Measurements from ENCODE around the gene PPFIA4. TPM values are rescaled to one million over a fixed set of nuclear protein-coding genes. Genes with fewer than 3 reads are reported as not detected.

PPFIA4 gene
- total RNA-seq, 1 donor from 2014 or later, result 1.3 TPM

GRCh38 chr1:203089651-203090045 is 63.4 kb downstream of the PPFIA4 start:
- intact Hi-C loops (cut with DNase I), result no loop called here
- Histone ChIP-seq H3K4me3 (no peak overlapping the region), H3K36me3 (no peaks in the 10 kb centered on the region), H3K9me3 (no peaks in the 10 kb centered on the region), H3K4me1 (no peaks in the 10 kb centered on the region), H3K27ac (no peak overlapping the region), H3K27me3 (no peaks in the 10 kb centered on the region)
- DNase-seq (no peak), ATAC-seq (no peak)
- no peak for TF ChIP-seq CTCF (IDR thresholded peaks at IDR 0.05)

GRCh38 chr1:203090421-203091198 is 64.3 kb downstream of the PPFIA4 start:
- Histone ChIP-seq H3K36me3 (no peaks in the 10 kb centered on the region), H3K4me3 (no peak overlapping the region), H3K27me3 (no peaks in the 10 kb centered on the region), H3K27ac (no peak overlapping the region), H3K9me3 (peaks cover 6% of the 10 kb centered on the region), H3K4me1 (no peaks in the 10 kb centered on the region)
- intact Hi-C loops (cut with DNase I), result no loop called here
- DNase-seq (no peak), ATAC-seq (peak; percentile 19)
- no peak for TF ChIP-seq CTCF (IDR thresholded peaks at IDR 0.05)

GRCh38 chr1:203091199-203091477 is 64.8 kb downstream of the PPFIA4 start:
- no peaks in the 10 kb centered on the region for H3K36me3 ChIP-seq
- no peaks in the 10 kb centered on the region for H3K4me1 ChIP-seq
- intact Hi-C loops (cut with DNase I), result no loop called here
- H3K27ac ChIP-seq, result no peak overlapping the region
- H3K9me3 ChIP-seq, result peaks cover 6% of the 10 kb centered on the region
- no peaks in the 10 kb centered on the region for H3K27me3 ChIP-seq
- no peak for TF ChIP-seq CTCF (IDR thresholded peaks at IDR 0.05)
- DNase-seq (no peak), ATAC-seq (no peak)
- no peak overlapping the region for H3K4me3 ChIP-seq

- no peak overlapping the region for H3K27ac ChIP-seq
- H3K27me3 ChIP-seq, result no peaks in the 10 kb centered on the region
- DNase-seq (no peak), ATAC-seq (no peak)
- H3K36me3 ChIP-seq, result no peaks in the 10 kb centered on the region
- no peaks in the 10 kb centered on the region for H3K4me1 ChIP-seq
- TF ChIP-seq CTCF (IDR thresholded peaks at IDR 0.05), result no peak
- no peak overlapping the region for H3K4me3 ChIP-seq
- intact Hi-C loops (cut with DNase I), result no loop called here
- peaks cover 6% of the 10 kb centered on the region for H3K9me3 ChIP-seq
Observed at GRCh38 chr1:203091761-203092330, 65.6 kb downstream of the PPFIA4 start.

- DNase-seq (no peak), ATAC-seq (no peak)
- intact Hi-C loops (cut with DNase I), result no loop called here
- Histone ChIP-seq H3K9me3 (peaks cover 6% of the 10 kb centered on the region), H3K36me3 (no peaks in the 10 kb centered on the region), H3K4me1 (no peaks in the 10 kb centered on the region), H3K27me3 (no peaks in the 10 kb centered on the region), H3K4me3 (no peak overlapping the region), H3K27ac (no peak overlapping the region)
- no peak for TF ChIP-seq CTCF (IDR thresholded peaks at IDR 0.05)
Observed at GRCh38 chr1:203093754-203094410, 67.6 kb downstream of the PPFIA4 start.

Measured in upper lobe of right lung (tissue), 1 donor.